Stimulated activated CD8-positive, alpha-beta memory T cell treated with anti-CD3 and anti-CD28 coated beads, Interleukin-7, amount 100 ng/mL, for 24 hours (primary cell): Measurements from ENCODE around the gene HMGXB3.

ENCODE experiments used
- DNase-seq: peaks from one replicate; pipeline ENCODE4 v3.0.0-alpha.2; 2020; ENCODE audit warnings: low read depth

The HMGXB3 gene

DNA sequence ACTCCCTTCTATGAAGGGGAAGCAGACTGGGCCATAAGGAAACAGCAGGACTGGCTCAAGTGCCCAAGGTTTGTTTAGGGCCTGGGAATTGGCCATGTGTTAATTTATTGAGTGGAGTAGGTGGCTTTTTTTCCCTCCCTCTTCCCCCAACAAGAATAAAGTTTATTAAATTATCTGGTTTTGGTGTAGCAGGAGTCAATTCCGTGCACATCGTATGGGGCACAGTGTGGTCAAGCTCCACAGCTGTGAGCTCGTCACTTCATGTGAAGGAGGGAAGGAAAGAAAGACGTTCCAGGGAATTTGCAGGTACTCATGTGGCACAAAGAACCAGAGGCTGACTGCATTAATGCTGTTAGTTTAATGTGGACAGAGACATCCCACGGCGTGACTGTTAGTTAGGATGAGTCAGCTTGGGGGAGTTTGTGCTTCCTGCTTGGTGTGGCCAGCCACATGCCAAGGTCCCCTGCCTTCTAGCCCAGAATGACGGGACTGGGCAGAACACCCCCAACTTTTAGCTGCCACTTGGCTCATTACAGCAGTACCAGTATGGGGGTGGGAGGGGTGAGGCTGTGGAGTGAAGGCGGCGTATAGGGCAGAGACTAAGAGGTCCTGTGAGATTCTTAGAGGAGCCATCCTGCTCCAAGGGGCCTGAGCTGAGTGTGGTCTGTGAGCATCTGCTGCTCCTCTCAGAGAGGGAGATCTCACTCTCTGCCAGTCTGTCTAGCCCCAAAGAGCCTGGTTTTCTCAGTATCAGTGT is 52.6 kb downstream of the HMGXB3 start:
- no peak for DNase-seq

DNA sequence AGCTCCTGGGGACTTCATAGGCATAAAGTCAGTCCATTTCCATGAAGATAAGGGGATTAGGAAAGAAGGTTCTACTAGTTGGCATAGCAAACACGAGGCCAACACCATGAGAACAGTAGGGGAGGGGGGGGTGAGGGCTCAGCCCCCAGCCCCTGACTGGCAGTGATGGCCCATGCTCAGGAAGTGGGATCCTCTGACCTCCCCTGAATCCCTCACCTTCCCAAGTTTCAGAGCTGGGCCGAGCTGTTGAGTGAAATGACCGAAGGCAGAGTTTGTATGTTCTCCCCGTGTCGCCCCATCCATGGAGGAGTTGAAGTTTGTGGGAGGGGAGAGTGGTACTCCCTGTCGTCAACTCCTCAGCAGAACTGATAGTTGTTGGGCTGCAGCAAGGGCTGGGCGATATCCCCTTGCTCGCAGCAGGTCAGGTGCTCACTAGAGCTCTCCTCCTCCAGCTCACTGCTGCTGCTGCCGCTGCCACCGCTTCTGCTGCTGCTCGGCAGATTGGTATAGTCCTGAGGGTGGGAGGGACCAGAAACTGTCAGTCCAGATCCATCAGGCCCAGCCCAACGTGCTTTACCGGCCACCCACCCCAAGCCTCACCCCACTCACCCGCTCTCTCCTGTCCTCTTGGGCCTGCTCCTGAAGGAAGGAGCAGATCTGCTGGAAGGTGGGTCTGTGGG is 53.3 kb downstream of the HMGXB3 start:
- no peak for DNase-seq

DNA sequence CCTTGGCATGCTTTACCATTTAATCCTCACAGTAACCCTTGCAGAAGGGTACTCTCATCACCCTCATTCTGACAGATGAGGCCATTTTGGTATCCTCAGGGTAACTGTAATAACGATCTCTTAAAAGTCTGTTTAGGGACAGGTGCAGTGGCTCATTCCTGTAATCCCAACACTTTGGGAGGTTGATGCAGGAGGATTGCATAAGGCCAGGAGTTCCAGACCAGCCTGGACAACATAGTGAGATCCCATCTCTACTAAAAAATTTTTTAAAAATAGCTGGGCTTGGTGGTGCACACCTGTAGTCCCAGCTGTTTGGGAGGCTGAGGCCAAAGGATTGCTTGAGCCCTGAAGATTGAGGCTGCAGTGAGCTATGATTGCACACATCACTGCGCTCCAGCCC is 54.0 kb downstream of the HMGXB3 start:
- DNase-seq: no peak

DNA sequence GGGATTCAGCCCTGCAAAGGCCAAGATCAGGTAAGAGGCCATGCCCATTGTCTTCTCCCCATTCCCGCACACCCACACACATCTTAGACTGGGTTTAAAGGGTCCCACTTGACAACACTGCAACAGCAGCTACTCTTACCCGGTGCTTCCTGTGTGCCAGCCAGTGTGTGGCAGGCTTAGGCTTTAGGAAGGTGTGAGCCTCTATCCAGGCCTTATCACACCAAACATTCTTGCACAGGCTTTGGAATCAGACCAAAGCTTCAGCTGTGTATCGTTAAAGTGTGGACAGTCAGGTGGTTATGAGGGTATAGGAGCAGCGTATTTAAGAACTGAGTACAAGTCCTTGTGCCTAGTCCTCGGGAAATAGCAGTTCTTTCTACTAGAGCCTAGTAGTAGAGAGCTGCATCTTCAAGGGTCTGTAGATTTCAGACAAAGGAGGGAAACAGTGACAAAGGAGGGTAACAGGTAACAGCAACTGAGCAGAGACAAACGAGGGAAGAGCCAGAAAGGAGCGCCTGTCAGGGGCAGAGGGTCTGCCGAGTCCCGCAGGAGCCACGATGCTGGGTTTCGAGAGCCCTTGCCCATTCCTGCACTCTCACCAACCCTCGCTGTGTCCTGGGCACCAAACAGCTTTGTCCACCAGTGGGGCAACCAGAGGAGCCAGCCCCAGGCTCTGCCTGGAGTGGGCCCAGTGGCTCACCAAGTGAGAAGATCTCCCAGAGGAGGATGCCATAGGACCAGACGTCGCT is 55.0 kb downstream of the HMGXB3 start:
- DNase-seq: no peak

DNA sequence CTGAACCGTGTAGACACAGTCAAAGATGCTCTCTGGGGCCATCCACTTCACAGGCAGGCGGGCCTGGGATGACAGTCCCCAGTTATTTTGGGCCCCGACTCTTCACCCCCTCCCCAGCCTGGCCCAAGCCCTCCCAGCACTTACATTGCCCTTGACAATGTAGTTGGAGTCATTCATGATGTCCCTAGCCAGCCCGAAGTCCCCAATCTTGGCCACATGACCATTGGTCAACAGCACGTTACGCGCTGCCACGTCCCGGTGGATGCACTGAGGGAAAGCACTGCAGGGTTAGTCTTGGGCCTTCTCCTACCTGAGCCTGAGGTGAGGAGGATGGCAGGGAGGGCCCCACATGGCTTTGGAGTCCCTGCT is 55.5 kb downstream of the HMGXB3 start:
- no peak for DNase-seq

DNA sequence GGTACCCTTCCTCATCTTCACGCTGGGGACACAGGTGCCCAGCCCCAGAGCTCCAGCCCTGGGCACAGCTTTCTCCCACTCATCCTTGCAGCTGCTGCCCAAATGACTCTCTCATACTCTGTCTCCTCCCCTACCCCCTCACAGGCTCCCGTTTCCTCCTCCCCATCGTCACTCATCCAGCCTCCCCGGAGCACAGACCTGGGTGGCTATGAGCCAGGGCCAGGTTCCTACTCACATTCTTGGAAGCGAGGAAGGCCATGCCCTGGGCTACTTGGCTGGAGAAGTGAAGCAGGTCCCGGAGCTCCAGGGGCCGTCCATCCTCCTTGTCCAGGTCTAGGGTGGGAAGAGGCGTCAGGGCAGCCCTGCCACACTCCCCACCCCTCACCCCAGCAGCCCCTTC is 56.5 kb downstream of the HMGXB3 start:
- DNase-seq: no peak

DNA sequence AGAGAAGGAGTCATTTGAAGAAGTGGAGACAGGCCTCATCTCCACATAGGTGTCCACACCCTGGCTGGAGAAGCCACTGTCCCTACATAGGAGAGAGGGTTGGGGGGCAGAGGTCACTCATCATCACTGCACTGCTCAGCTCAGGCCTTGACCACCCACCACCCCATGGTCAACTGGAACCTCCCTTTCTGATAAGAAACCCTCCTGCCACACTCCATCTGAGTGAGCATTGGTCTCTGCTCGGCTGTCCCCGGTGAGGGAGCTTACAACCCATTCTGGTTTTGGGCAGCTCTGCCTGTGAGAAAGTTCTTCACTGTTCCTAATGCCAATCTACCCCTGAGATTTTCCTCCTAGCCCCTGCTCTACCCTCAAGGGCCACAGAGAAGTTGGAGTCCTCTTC is 57.0 kb downstream of the HMGXB3 start:
- no peak for DNase-seq

DNA sequence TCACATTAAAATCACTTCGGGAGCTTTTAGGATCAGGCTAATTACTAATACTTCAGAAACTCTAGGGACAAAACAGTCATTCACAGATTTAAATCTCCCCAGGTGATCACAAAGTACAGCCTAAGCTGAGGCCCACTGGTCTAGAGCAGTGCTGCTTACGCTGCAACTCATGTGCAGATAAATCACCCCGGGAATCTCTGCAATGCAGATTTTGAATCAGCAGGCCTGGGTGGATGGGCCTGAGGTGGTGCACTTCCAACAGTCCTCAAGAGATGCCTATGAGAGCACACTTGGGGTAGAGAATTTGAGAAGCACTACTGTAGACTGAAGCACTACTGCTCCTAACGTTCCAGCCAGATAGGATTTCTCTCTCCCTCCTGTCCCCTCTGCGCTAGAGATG is 57.5 kb downstream of the HMGXB3 start:
- DNase-seq: no peak

DNA sequence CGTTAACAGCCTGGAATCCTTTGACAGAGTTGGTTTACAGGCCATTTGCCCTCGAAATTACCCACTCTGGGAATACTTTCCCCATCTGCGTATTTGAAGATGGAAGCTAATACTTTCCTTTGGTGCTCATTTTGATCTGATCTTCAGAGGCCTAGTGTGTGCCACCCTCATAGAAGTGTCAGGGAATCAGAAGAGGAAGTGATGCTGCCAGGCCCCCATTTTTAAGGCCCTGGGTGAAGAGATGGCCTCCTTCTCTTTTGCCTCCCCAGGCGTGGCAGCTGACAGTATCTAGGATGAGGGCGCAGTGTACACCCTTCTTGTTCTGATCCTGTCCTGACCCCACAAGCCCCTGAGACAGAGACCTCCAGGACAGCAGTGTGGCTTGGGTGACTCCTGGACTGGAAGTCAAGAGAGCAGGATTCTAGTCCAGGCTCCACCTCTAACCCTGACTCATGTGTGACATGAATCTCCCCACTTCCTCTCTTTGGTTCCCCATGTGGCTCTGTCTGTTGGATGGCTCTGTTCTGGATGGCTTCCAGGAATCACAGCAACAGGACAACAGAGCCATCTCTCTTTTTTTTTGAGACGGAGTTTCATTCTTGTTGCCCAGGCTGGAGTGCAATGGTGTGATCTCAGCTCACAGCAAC is 58.1 kb downstream of the HMGXB3 start:
- DNase-seq: no peak

DNA sequence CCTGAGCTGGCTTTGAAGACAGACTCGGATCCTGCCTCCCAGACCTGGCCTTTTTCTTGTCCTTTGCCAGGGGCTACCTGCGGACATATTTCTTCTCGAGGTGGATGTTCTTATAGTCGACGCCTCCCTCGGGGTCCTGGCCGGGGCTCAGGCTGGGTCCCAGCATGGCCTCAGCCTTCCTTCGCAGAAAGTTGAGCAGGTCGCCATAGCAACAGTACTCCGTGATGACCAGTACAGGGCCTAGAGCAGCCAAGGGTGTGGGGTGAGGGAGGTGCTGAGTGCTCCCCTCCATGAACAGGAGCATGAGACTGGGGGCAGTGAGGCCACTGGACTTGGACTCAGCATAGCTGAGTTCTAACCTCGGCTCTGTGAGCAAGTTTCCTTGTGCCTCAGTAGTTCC is 59.1 kb downstream of the HMGXB3 start:
- DNase-seq: no peak

DNA sequence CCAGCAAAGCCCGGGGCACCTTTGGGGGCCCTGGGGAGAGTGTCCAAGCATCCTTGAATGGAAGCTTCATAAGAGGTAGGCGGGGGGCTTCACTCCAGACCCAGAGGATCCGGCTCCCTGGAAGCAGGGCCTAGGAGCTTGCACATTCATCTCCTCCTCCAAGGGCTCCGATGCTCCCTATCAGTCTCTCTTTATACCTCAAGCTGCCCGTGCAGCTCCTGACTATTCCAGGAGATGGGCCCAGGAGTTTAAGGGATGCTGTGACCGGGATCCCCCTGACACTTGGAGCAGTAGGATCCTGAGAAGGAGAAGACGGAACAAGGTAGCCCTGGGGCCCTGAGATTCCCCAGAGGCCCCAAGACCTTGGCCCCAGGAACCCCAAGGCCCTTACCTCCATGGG is 59.9 kb downstream of the HMGXB3 start:
- DNase-seq: no peak

DNA sequence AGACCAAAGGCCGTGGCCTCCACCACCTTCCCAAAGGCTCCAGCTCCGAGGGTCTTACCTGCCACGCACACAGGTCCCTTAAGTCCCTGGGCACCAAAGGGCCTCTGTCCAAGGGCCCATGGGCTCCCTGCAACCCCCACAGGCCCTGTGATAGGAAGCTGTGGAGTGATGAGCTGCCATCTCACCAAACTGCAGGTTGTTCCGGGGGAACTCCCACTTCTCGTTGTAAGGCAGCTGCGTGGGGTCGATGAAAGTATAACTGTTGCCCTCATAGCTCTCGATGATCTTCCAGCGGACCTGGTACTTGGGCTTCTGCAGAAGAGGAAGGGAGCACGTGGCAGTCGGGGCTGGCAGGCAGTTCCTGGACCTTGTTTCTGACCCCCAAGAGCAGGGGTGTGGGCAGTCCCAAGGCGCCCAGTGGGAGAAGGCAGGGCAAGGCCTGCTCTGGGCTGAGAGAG is 61.0 kb downstream of the HMGXB3 start:
- no peak for DNase-seq

DNA sequence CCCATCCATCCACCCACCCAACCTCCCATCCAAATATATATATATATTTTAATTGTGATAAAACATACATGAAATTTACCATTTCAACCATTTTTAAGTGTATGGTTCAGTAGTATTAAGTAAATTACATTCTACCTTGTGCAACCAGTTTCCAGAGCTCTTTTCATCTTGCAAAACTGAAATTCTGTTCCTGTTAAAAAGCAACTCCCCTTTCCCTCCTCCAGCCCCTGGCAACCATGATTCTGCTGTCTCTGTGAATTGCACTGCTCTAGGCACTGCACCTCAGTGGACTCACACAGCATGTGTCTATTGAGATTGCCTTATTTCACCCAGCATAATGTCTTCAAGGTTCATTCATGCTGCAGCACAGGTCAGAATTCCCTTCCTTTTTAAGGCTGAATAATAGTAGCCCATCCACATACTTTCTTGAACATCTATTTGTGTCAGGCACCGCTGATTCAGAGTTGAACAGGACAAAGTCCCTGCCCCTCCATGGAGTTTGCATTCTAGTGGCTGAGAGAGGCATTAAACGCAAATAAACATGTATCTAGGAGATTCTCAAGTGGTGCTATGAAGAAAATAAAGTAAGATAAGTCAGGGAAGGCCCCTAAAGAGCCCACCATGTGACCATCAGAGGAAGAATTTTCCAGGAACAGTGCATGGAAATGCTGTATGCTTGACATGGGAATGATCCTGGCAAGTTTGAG is 61.8 kb downstream of the HMGXB3 start:
- no peak for DNase-seq

DNA sequence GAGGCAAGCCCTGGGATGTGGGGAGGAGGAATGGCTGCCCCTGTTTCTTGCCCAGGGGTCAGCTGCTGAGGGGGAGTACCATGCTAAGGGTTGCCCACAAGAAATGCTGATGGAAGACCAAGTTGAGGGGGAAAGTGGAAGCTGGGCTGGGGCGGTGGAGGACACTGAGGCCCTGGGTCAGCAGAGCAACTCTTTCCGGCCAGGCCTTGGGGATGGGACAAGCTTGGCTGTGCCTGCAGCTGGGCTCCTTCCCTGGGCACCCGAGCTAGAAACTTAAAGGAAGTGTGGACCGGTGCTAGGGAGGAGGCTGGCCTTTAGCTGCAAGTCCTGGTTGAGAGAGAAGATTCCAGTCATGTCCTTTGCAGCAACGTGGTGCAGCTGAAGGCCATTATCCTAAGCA is 63.1 kb downstream of the HMGXB3 start:
- DNase-seq: no peak

DNA sequence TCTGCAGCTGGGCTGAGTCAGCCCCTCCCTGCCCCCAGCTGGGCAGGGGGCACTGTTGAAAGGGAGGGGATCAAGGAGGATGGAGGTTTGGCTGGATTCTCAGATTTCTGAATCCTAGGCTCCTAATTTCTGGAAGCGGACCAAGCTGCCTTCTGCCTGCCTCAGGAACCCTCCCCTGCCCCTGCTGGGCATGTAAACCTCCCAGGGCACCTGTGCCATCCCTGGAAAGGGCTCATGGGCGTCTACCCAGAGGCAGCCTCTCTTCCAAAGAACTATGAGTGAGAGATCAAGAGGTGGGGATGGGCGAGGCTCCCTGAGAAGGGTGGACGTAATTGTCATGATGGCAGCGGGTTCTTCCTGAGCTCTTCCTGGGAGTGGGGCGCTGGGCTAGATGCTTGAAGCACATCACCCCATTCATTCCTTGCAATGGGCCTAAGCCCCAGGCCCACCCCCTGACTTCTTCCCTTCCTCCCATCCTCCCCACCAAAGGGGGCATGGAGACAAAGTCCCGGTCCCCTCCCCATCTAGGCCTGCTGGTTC is 64.2 kb downstream of the HMGXB3 start:
- no peak for DNase-seq

DNA sequence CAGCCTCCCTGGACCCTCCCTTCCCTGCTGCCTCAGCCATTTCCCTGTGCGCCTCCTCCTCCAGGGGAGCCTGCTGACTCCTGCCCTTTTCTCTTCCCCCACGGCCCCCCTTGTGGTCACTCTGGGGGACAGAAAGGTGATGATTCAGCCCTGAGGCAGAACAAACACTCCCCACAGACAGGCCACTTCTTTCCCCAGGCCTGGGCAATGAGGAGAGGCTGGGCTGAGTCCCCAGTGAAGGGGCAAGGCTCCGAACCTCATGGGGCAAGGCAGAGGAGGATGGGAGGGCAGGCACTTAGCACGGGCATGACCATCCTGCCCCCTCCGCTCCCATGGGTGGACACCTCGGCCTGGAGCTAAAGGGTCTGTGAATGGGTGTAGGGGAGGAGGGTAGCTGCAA is 64.8 kb downstream of the HMGXB3 start:
- no peak for DNase-seq

DNA sequence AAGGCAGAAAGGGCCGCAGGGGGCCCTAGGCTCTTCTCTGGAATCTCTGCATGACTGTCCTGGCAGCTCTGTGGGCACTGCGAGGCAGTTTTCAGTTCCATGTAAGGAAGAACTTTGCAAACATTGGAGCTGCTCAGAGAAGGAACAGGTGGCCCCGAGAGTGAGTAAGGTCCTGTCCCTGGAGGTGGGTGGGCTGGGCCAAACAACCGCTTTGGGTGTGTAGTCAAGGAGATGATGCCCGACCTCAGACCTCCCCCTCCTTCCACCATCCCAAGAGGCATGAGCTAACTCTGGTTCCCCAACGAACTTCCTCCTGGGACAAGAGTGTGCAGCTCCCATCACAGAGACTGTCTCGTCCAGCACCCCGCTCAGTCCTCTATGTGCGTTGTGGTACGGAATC is 65.3 kb downstream of the HMGXB3 start:
- DNase-seq: no peak

DNA sequence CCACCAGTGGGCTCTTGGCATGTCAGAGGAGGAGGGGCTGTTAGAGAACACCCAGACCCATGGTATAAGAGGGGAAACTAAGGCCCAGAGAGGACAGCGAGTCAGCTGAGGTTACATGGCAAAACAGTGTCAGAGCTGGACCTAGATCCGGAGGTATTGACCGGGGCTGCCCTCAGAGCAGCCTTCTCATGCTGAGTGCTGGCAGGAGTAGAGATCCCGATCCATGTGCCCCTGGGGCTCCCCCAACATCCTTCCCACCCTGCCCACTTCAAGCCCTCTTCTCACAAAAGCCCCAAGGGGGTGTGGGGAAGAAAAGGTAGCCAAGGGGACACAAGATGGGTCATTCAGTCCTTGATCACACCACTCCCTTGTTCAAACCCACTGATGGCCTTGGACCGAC is 65.9 kb downstream of the HMGXB3 start:
- DNase-seq: no peak

DNA sequence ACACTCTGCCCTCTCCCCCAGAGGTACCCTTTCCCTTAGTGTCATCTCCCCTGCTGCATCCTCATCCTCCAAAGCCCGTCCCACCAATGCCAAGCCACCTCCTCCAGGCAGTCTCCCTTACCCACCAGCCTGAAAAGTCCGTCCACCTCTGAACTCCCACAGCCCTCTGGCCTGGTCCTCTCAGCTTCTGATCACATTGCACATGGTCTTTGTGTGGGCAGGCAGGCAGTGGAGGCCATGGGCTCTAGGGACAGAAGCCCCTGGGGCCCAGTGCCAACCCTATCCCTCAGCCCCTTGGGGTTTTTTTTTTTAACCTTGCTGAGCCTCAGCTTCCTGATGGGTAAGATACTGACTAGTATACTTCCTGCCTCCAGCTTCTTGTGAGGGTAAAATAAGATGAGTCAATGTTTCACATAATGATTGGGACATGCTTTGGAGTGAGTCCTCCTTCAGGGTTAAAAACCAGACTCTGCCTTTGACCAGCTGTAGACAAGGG is 66.4 kb downstream of the HMGXB3 start:
- no peak for DNase-seq

DNA sequence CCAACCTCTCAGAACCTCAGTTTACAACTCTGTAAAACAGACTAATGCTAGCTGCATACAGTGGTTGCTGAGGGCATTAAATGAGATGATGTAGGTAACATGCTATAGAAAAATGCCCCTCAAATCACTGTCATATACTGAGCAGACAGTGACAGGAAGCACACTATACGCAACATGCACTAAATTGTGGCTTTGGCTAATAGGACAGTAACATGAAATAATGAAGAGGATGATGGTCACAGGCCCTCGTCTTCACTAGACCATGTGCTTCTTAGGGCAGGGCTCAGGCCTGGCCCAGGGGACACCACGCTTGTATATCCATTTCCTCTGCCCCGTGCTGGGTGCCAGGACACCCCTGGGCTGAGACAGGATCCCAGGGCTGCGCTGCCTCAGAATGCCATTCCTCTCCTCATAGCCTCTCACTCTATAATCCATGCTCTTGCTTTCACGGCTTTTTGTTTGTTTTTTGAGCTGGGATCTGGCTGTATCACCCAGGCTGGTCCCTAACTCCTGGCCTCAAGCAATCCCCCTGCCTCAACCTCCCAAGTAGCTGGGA is 66.9 kb downstream of the HMGXB3 start:
- no peak for DNase-seq

DNA sequence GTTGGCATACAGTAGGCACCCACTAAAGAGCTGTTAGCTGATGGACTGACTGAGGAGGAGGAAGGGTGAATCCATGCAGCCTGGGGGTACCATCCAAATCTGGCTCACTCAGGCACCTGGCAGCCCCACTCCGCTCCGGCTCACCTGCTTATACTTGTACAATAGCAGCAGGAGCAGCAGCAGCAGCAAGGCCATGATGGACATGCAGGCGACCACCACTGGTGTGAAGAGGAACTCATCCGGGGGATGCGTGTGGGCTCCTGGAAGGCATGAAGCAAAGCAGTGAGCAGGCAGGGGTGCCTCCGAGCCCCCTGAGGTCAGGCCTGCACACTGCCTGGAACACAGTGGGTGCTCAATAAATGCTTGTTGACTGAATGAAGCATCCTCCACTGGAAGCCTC is 67.5 kb downstream of the HMGXB3 start:
- DNase-seq: no peak
